Measurements from ENCODE around the gene ABHD16B.
A peak's percentile ranks its signal among the peaks of the same experiment; 100 is the strongest.
"Not testable (repeated sequence)": the region's sequence is repeated elsewhere in the genome, so short reads cannot be mapped to it uniquely, and the experiment has no call there.

ABHD16B gene

DNA sequence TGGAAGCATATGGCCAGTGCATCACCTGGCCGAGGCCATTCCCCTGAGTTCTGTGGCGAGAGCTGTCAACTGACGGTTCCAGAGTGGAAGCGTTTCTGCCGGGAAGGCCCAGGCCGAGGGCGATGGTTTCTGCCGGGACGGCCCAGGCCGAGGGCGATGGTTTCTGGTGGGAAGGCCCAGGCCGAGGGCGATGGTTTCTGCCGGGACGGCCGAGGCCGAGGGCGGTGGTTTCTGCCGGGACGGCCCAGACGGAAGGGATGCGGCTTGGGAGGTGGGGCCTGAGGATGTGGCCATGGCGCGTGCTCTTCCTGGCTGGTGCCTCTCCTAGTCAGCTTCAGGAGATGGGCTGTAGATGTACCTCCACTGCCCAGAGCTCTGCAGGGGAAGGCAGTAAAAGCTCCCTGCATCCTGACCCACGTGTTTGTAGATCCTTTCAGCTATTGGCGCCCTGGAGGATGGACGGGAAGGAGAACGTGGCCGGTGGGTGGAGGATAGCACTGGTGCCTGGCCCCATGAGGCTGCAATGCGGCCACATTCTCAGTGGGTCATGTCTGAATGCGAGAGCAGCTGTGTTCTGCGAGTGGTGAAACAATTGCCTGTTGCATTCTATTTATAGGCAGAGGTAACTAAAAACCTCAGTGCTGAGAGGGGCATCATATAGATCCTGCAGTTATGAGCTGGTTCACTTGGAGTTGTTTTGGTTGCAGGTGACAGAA, 16.6 kb downstream of the ABHD16B start:
- no peak for DNase-seq (ENCODE audit: low read depth in 2 of 2)

GRCh38 chr20:63878899-63879663, 17.8 kb downstream of the ABHD16B start:
- no peak for DNase-seq (ENCODE audit: low read depth in 2 of 2)

- not testable (repeated sequence) for DNase-seq (ENCODE audit: low read depth in 2 of 2)
Measured at GRCh38 chr20:63880901-63881300, 19.6 kb downstream of the ABHD16B start.

GRCh38 chr20:63881451-63882226, 20.3 kb downstream of the ABHD16B start:
- DNase-seq (ENCODE audit: low read depth in 2 of 2): no peak

GRCh38 chr20:63882257-63883200, 21.2 kb downstream of the ABHD16B start:
- DNase-seq (ENCODE audit: low read depth in 2 of 2): no peak

GRCh38 chr20:63883201-63883593, 21.9 kb downstream of the ABHD16B start:
- DNase-seq (ENCODE audit: low read depth in 2 of 2): no peak

DNA sequence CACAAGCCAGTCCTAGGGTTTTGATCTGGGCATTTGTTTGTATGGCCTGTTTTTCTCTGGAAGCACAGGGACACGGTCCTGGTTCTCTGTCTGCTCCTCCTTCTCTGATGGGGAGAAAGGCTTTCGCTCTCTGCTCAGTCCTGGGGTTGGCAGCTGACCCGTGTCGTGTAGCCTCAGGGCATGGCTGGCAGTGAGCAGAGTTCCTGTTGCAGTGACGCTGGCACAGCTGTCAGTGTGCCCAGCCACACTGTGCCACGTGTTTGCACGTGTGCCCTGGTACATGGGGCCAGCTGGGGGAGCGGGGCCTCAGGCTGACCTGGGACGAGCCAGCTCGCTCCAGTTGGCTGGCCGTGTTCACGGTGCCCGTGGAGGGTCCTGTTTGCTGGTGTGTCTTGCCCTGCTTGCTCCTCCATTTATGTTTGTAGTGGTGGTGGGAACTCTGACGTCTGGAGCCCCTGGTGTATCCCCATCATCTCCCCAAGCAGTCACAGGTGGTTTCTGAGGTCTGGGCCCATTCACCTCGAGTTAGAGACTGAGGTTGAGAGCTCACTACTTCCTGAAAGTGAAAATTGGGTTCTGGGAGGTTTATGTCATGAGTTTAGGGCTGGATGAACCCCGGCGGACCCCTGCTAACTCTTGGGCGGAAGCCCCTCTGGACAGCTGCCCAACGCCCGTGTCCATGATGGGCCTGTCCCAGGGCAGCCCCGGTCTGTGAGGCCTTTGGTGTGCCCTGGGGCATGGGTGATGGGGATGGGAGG, 23.4 kb downstream of the ABHD16B start:
- no peak for DNase-seq (ENCODE audit: low read depth in 2 of 2)

- no peak for DNase-seq (ENCODE audit: low read depth in 2 of 2)
Measured at GRCh38 chr20:63885264-63886053, 24.2 kb downstream of the ABHD16B start.

DNA sequence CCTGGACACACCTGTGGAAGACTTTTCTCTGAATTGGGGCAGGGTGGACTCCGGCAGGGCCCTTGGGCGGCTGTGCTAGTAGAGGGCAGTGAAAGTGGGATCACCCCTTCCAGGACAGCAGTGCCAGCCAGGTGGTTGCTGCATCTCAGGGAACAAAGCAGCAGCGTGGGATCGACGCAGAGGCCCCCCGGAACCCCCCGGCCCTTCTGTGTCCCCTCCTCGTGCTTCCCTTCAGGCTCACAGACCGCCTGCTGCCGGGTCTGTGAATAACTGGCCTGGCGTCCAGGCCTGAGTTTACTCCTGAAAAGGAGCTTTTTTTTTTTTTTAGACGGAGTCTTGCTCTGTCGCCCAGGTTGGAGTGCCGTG, 24.7 kb downstream of the ABHD16B start:
- no peak for DNase-seq (ENCODE audit: low read depth in 2 of 2)

- DNase-seq (ENCODE audit: low read depth in 2 of 2): no peak
Measured at GRCh38 chr20:63886921-63887320, 25.6 kb downstream of the ABHD16B start.

GRCh38 chr20:63889241-63890200, 28.2 kb downstream of the ABHD16B start:
- DNase-seq (ENCODE audit: low read depth in 2 of 2): no peak

DNA sequence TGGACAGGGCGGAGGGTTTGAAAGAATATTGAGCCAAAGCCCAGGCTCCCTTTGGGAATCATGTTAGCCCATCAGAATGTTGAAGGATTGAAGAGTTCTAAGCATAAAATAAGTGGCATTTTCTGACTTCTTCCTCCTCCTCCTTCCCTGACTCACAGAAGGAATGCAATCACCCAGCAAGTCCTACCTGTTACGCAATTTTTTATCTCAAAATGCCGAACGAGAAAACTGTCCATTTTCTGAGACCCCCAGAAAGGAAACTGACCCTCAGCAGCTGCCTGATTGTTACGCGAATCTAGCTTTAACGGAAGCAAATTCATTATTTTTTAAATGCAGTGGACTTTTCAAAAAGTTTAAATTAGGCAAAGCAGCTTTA, 28.9 kb downstream of the ABHD16B start:
- no peak for DNase-seq (ENCODE audit: low read depth in 2 of 2)

DNA sequence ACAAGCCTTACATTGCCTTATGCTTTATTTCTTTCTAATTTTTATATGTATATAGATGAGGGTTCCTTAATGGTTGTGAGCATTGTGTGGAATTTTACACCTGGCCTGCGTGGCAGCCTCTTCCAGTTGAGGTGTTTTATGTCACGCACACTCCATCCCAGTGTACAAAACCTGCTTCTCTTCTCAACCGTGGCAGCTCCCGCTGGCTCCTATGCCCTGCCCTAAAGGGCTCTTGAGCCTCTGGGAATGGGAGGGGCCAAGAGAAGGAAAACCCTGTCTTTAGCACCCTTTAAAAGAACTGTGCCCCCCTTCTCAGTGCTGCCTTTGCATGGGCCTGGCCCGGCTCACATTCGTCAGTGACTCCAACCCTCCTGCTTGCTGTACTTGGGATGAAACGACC, 29.3 kb downstream of the ABHD16B start:
- DNase-seq (ENCODE audit: low read depth in 2 of 2): no peak

DNA sequence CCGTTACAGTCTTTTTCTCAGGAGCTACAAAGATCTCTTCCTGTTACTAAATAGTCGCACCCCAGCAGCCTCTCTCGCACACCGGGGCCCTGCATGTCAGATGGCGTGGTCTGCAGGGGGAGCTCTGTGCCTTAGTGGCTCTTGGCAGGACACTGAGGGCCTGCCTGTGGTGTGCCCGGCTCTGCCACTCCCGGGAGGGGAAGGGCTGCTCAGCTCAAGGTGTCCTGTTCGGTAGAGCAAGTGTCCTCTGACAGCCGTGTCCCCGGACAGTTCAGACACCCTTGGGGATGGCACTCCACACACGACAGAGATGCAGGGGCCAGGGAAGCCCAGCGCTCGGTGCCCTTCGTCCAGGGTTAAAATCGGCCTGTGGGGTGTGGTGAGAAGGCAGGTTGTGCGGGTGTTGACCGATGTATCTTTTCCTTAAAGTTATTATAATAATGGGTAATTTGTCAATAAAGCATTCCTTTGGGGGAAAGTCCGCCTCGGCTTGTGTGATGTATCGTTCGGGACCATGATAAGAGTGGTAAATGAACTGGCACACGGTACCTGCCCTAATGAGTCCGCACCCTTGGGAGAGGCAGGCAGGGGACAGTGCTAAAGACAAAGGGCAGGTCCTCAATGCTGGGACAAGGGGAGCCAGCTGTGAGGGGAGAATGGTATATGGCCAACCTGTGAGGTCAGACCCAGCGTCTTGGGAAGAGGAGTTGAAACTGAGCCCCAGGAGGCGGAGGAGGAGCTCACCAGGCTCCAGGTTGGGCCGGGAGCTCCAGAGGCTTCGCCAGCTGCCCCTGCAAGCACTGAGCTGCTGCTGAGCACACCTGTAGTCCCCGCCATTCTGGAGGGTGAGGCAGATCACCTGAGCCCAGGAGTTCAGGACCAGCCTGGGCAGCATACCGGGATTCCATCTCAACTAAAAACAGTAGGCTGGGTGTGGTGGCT, 30.0 kb downstream of the ABHD16B start:
- no peak for DNase-seq (ENCODE audit: low read depth in 2 of 2)

DNA sequence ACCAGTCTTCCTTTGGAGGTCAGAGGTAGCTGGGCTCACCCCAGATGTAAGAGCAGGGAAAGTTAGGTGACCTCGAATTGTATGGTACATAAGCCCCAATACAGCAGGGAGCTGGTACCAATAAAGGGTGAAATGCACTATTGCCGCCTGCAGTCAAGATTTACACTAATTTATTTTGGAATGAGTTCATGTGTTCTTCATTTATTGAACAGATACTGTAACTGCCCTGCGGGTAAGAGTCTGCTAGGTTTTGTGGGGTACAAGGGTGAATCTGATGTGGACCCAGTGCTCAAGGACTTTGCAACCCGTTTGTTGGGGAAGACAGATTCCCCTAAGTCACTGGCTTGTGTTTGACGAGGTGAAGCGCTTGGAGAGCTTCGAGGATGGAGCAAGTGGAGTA, 31.1 kb downstream of the ABHD16B start:
- no peak for DNase-seq (ENCODE audit: low read depth in 2 of 2)

DNA sequence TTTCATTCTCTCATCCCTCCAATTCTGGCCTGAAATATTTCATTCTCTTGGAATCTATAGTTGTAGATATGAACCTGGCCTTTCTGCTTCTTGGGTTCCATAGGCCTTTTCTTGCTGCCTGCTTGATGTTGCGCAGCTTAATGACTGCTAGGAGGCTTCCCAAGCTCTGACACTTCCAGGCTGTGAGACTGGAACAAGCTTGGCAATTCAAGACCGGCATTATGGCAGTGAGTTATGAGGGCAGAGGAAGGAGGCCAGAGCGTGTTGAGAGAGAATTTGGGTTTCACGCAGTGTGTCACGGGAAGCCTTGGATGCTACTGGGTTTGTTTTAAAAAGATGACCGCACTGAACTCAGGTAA, 32.7 kb downstream of the ABHD16B start:
- DNase-seq (ENCODE audit: low read depth in 2 of 2): no peak

DNA sequence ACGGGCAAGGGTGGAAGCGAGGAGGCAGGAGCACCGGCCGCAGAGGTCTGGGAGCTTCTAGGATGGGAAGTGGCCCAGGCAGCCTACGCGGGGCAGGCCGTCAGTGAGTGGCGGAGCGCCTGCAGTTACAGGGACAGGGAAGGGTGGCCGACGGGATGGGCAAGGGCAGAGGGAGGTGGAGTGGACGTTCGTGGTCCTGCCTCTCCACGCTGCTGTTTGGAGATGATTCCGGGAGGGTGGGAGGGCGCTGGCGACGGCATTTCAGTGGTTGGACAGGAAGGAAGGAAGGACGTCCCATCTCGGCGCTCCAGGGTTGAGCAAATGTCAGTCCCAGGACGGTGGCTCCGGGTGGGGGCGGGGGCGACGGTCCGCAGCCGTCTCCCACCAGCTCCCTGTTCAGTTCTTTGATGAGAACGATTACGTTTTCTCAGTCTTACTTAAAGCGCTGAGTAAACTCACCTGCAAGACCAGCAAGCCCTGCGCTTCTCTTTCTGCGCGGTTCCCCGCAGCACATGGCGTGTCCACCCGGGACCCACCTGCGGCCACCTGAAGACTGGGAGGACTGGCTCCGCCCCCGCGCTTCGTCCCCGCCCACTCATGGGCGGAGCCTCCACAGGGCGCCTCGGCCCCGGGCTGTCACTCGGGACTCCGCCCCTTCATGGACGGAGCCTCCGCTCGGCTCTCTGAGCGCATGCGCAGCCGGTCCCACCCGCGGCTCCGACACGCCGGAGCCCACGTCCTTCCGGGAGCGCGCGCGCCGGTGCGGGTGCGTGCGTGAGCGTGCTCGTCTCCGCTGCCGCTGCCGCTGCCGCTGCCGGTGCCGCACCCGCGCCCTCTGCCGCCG, 33.3 kb downstream of the ABHD16B start, which contains the start of gene DNAJC5:
Gene DNAJC5 (plus strand): TSS at position 769 of the 844 bp plus-strand sequence. CDS start 33,220 bp downstream, outside the sequence.
- peak; percentile 93 to 94 for DNase-seq (ENCODE audit: low read depth in 2 of 2)

All from stimulated activated CD8-positive, alpha-beta memory T cell treated with anti-CD3 and anti-CD28 coated beads, Interleukin-15, amount 100 ng/mL, for 48 hours (primary cell).